Neuronal stem cell (in vitro differentiated cells): Measurements from ENCODE around the gene SLC4A7.

ENCODE experiments used
- DNase-seq: peaks from one replicate; pipeline ENCODE4 v3.0.0-alpha.2; 2013; ENCODE audit warnings: low spot score
- H2AFZ ChIP-seq: one replicate; pipeline ENCODE4 v1.6.1; 2013; ENCODE audit warnings: mild to moderate bottlenecking, low read length, inconsistent platforms
- H2AK5ac ChIP-seq: 2 replicates; pipeline ENCODE4 v1.6.1; 2013; ENCODE audit warnings: low read depth, mild to moderate bottlenecking, inconsistent platforms, low read length, moderate library complexity, mixed read lengths
- H2BK120ac ChIP-seq: 2 replicates; pipeline ENCODE4 v1.6.1; 2013; ENCODE audit warnings: low read depth, mild to moderate bottlenecking, inconsistent platforms, low read length, moderate library complexity, mixed read lengths
- H2BK12ac ChIP-seq: one replicate; pipeline ENCODE4 v1.6.1; 2013; ENCODE audit warnings: low read length, inconsistent platforms
- H2BK15ac ChIP-seq: 2 replicates; pipeline ENCODE4 v1.6.1; 2013; ENCODE audit warnings: mild to moderate bottlenecking, low read length, inconsistent platforms, mixed read lengths
- H2BK5ac ChIP-seq: one replicate; pipeline ENCODE4 v1.6.1; 2013; ENCODE audit warnings: inconsistent platforms, mild to moderate bottlenecking, low read length, moderate library complexity
- H3K14ac ChIP-seq: one replicate; pipeline ENCODE4 v1.6.1; 2013; ENCODE audit warnings: low read length, inconsistent platforms
- H3K18ac ChIP-seq: 2 replicates; pipeline ENCODE4 v1.6.1; 2013; ENCODE audit warnings: low read length, inconsistent platforms
- H3K23ac ChIP-seq: 2 replicates; pipeline ENCODE4 v1.6.1; 2013; ENCODE audit warnings: low read depth, mild to moderate bottlenecking, mixed read lengths, low read length, inconsistent platforms; ENCODE audit not compliant: poor library complexity
- H3K27ac ChIP-seq: replicated peaks from 3 replicates; pipeline ENCODE4 v1.5.1; 2013; ENCODE audit warnings: low read length, inconsistent platforms
- H3K27me3 ChIP-seq, 3 experiments: 2 replicates each; pipeline ENCODE4 v1.6.1; 2013; ENCODE audit warnings: low read length in 3 of 3, mild to moderate bottlenecking in 2 of 3, inconsistent platforms in 1 of 3, low read depth in 1 of 3, mixed read lengths in 1 of 3, moderate library complexity in 1 of 3; ENCODE audit not compliant: control insufficient read depth in 3 of 3, insufficient read depth in 3 of 3
- H3K36me3 ChIP-seq, 2 donors: replicated peaks in 1 of 2; 2 replicates each; pipeline ENCODE4 v1.6.1; 2013; ENCODE audit warnings: low read length in 2 of 2; ENCODE audit not compliant: control insufficient read depth in 2 of 2, insufficient read depth in 2 of 2
- H3K4ac ChIP-seq: 2 replicates; pipeline ENCODE4 v1.6.1; 2013; ENCODE audit warnings: inconsistent platforms, mild to moderate bottlenecking, low read length, moderate library complexity
- H3K4me1 ChIP-seq, 2 donors: 1 replicate in 1 of 2; 2 replicates in 1 of 2; pipeline ENCODE4 v1.6.1; 2013; ENCODE audit warnings: low read length in 2 of 2, low read depth in 1 of 2; ENCODE audit not compliant: control insufficient read depth in 2 of 2, insufficient read depth in 1 of 2
- H3K4me2 ChIP-seq: one replicate; pipeline ENCODE4 v1.6.1; 2013; ENCODE audit warnings: mild to moderate bottlenecking, low read length, inconsistent platforms; ENCODE audit not compliant: insufficient read depth, poor library complexity, severe bottlenecking
- H3K4me3 ChIP-seq, 2 donors: 2 replicates each; pipeline ENCODE4 v1.5.1; 2013; ENCODE audit warnings: low read length in 2 of 2, mild to moderate bottlenecking in 2 of 2, inconsistent platforms in 1 of 2, moderate library complexity in 1 of 2
- H3K79me1 ChIP-seq: one replicate; pipeline ENCODE4 v1.6.1; 2013; ENCODE audit warnings: low read depth, mild to moderate bottlenecking, inconsistent platforms, low read length, moderate library complexity
- H3K9ac ChIP-seq: one replicate; pipeline ENCODE4 v1.6.1; 2013; ENCODE audit warnings: mild to moderate bottlenecking, low read depth, low read length, inconsistent platforms; ENCODE audit not compliant: poor library complexity
- H3K9me3 ChIP-seq, 2 donors: replicated peaks in 1 of 2; 2 replicates each; pipeline versions ENCODE3 to v1.6.1; 2013; ENCODE audit warnings: low read length in 2 of 2, mild to moderate bottlenecking in 2 of 2, inconsistent platforms in 1 of 2, low read depth in 1 of 2, mixed read lengths in 1 of 2, moderate library complexity in 1 of 2; ENCODE audit not compliant: control insufficient read depth in 2 of 2, insufficient read depth in 1 of 2
- H4K8ac ChIP-seq: one replicate; pipeline ENCODE4 v1.6.1; 2013; ENCODE audit warnings: low read depth, mild to moderate bottlenecking, inconsistent platforms, low read length, moderate library complexity
- H4K91ac ChIP-seq: one replicate; pipeline ENCODE4 v1.6.1; 2013; ENCODE audit warnings: low read length, low read depth, mild to moderate bottlenecking, inconsistent platforms; ENCODE audit not compliant: poor library complexity
- WGBS, 2 donors: extraction: QIAGEN DNeasy Blood & Tissue Kit; methylation state at CpG; one replicate each; pipeline ENCODE4 v1.1.7; 2013; ENCODE audit warnings: missing lambda C conversion rate in 2 of 2, mixed read lengths in 1 of 2; ENCODE audit not compliant: insufficient read length in 2 of 2, insufficient replicate concordance in 1 of 2; ENCODE audit errors: extremely low coverage in 2 of 2; 5-methylcytosine and 5-hydroxymethylcytosine counted together

Gene SLC4A7

DNA sequence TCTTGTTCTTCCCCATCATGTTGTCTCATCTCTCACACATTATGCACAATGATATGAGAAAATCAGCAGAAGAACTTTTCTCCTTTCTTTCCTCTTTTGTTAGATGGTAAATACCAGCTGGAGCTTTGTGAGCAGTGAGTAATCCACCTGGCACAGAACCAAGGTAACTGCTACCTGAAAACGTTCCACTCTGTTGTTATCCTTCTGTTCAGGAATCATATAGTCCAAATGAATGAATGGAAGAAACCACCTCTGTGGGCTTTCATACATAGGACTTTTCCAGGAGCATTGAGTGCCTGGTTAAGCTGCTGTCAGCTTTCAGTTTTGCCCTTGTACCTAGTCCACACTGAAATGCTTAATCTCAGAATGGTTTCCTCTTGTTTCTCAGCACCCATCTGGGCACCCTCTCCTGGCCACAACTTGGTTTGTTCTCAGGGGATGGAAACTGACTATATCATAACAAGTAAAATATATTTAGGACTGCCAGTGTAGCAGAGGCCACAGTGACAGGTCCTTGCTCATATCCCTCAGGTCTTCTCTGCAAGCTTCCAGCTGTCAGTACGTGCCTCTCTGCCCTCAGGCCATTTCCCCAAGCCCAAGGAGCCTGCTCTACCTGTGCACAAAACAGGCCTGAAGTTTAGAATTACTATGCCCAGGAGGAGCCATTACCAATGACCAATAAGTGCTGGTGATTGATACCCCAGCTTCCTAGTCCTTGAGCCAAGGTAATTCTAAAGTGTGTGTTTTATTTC lies 23.5 kb upstream of the SLC4A7 start:
- Histone ChIP-seq H2BK12ac (no peak overlapping the region), H2BK5ac (no peak overlapping the region), H2AK5ac (no peak overlapping the region), H3K4me1 (peaks cover 5 to 7% of the 10 kb centered on the region in 2 donors), H2AFZ (no peak overlapping the region), H2BK15ac (no peak overlapping the region), H4K91ac (no peak overlapping the region), H4K8ac (no peak overlapping the region), H3K79me1 (no peaks in the 10 kb centered on the region), H3K18ac (no peak overlapping the region), H3K4me3 (no peak overlapping the region), H3K14ac (no peak overlapping the region), H3K9me3 (peaks cover 0 to 3% of the 10 kb centered on the region in 2 donors), H3K4ac (no peak overlapping the region), H3K27ac (no peak overlapping the region), H3K36me3 (no peaks in the 10 kb centered on the region), H3K4me2 (no peak overlapping the region), H3K9ac (no peak overlapping the region), H2BK120ac (no peak overlapping the region), H3K27me3 (no peaks in the 10 kb centered on the region), H3K23ac (no peak overlapping the region)
- no peak for DNase-seq
- no CpG with 5 or more reads among the region's 2 CpGs for WGBS, 2 donors

DNA sequence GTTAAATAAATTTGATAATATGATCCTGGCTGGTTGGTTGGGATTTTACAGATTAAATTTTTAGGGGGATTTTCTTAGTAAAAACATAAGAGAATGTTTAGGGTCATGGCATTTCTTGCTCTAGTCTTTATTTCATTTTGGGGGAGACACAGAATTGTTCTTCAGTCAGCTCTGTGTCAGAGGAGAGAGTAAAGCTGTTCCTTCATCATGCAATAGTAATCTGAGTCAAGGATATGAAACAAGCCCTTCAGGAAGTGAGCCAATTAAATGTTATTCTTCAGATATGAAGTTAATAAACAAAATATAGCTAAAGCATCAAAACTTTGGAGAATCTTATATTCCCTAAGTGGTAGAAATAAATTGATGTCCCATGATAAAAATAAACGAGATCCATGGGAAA lies 22.9 kb upstream of the SLC4A7 start:
- DNase-seq, result no peak
- H2BK5ac ChIP-seq, result no peak overlapping the region
- no peak overlapping the region for H3K18ac ChIP-seq
- H3K79me1 ChIP-seq, result no peaks in the 10 kb centered on the region
- WGBS, 2 donors, result no CpG with 5 or more reads among the region's 1 CpG
- H4K91ac ChIP-seq, result no peak overlapping the region
- H3K9ac ChIP-seq, result no peak overlapping the region
- no peak overlapping the region for H3K14ac ChIP-seq
- peaks cover 0 to 3% of the 10 kb centered on the region in 2 donors for H3K9me3 ChIP-seq
- H2AFZ ChIP-seq, result no peak overlapping the region
- no peaks in the 10 kb centered on the region for H3K27me3 ChIP-seq
- H3K4me1 ChIP-seq, result peaks cover 4 to 6% of the 10 kb centered on the region in 2 donors
- no peak overlapping the region for H3K4me2 ChIP-seq
- H2BK120ac ChIP-seq, result no peak overlapping the region
- no peak overlapping the region for H3K4me3 ChIP-seq
- H3K36me3 ChIP-seq, result no peaks in the 10 kb centered on the region
- H3K4ac ChIP-seq, result no peak overlapping the region
- H3K23ac ChIP-seq, result no peak overlapping the region
- no peak overlapping the region for H2BK15ac ChIP-seq
- no peak overlapping the region for H4K8ac ChIP-seq
- no peak overlapping the region for H3K27ac ChIP-seq
- no peak overlapping the region for H2AK5ac ChIP-seq
- no peak overlapping the region for H2BK12ac ChIP-seq

DNA sequence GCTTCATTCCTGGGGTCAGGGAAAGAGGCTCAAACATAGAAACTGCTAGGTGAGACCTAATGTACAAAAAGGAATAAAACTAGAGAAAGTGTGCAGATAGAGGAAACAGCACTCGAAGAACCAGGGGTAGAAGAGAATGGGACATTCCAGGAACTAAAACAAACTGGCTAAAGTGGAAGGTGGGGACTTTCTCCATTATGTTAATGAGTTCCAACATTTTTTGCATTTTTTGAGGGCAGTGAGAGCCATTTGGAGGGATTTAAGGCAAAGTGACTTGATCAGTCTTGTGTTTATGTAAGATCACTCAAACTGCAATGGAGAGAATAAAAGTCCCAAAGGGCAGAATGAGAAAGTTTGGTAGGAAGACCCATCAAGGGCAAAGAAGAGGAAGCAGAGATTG lies 20.6 kb upstream of the SLC4A7 start:
- no peak overlapping the region for H2AFZ ChIP-seq
- H4K91ac ChIP-seq, result no peak overlapping the region
- H3K36me3 ChIP-seq, result no peaks in the 10 kb centered on the region
- no peak overlapping the region for H3K4ac ChIP-seq
- no peak overlapping the region for H3K27ac ChIP-seq
- no peak overlapping the region for H3K14ac ChIP-seq
- H2BK12ac ChIP-seq, result no peak overlapping the region
- H2AK5ac ChIP-seq, result no peak overlapping the region
- H3K4me3 ChIP-seq, result no peak overlapping the region
- H2BK5ac ChIP-seq, result no peak overlapping the region
- H3K27me3 ChIP-seq, result no peaks in the 10 kb centered on the region
- no peak for DNase-seq
- H3K9me3 ChIP-seq, result peaks cover 0 to 3% of the 10 kb centered on the region in 2 donors
- H3K79me1 ChIP-seq, result no peaks in the 10 kb centered on the region
- H3K9ac ChIP-seq, result no peak overlapping the region
- WGBS, 2 donors, result no CpG with 5 or more reads among the region's 1 CpG
- H3K23ac ChIP-seq, result no peak overlapping the region
- H3K18ac ChIP-seq, result no peak overlapping the region
- no peak overlapping the region for H3K4me2 ChIP-seq
- H2BK120ac ChIP-seq, result no peak overlapping the region
- H4K8ac ChIP-seq, result no peak overlapping the region
- H2BK15ac ChIP-seq, result no peak overlapping the region
- H3K4me1 ChIP-seq, result no peaks in the 10 kb centered on the region

DNA sequence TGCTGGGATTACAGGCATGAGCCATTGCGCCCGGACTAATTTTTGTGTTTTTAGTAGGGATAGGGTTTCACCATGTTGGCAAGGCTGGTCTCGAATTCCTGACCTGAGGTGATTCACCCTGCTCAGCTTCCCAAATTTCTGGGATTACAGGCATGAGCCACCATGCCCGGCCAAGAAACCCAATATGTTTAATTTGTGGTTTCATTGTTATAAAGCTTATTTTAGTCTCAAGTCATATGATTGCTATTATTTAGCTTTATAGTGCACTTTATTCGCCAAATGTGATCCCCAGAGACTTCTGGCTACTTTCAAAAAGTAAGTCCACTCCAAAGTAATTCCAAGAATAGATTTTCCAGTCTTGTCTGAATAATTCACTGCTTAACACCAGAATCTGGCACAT lies 19.3 kb upstream of the SLC4A7 start:
- Histone ChIP-seq H3K23ac (no peak overlapping the region), H2AFZ (no peak overlapping the region), H3K14ac (no peak overlapping the region), H3K9me3 (peaks cover 0 to 3% of the 10 kb centered on the region in 2 donors), H3K18ac (no peak overlapping the region), H2BK15ac (no peak overlapping the region), H3K9ac (no peak overlapping the region), H4K8ac (no peak overlapping the region), H3K4me3 (no peak overlapping the region), H2BK5ac (no peak overlapping the region), H3K4ac (no peak overlapping the region), H3K4me2 (no peak overlapping the region), H4K91ac (no peak overlapping the region), H3K79me1 (no peaks in the 10 kb centered on the region), H3K4me1 (no peaks in the 10 kb centered on the region), H3K36me3 (no peaks in the 10 kb centered on the region), H3K27me3 (no peaks in the 10 kb centered on the region), H3K27ac (no peak overlapping the region), H2AK5ac (no peak overlapping the region), H2BK120ac (no peak overlapping the region), H2BK12ac (no peak overlapping the region)
- WGBS, 2 donors, result no CpG with 5 or more reads among the region's 5 CpGs
- no peak for DNase-seq
